Brain microvascular endothelial cell (primary cell): ENCODE results near the gene MACROD1.
"Not testable (repeated sequence)": the region's sequence is repeated elsewhere in the genome, so short reads cannot be mapped to it uniquely, and the experiment has no call there.

Experiments
- DNase-seq: peaks from one replicate; pipeline ENCODE4 v3.0.0-alpha.2; 2020
- H3K27ac ChIP-seq: fragments of 250-450 bp; sonication (Bioruptor Pico); 2 replicates; pipeline ENCODE4 v1.5.1; 2020; ENCODE audit warnings: mild to moderate bottlenecking, moderate library complexity
- H3K27me3 ChIP-seq: fragments of 250-450 bp; sonication (Bioruptor Pico); replicated peaks from 2 replicates; pipeline ENCODE4 v1.5.1; 2020; ENCODE audit warnings: mild to moderate bottlenecking
- H3K36me3 ChIP-seq: fragments of 250-450 bp; sonication (Bioruptor Pico); replicated peaks from 2 replicates; pipeline ENCODE4 v1.5.1; 2020; ENCODE audit warnings: mild to moderate bottlenecking
- H3K4me3 ChIP-seq: 2 replicates; pipeline ENCODE4 v1.5.1; 2011; ENCODE audit warnings: low read depth, mild to moderate bottlenecking, control low read depth, low read length, moderate library complexity
- CTCF ChIP-seq: IDR thresholded peaks from 2 replicates; pipeline ENCODE4 v1.5.1; 2011; ENCODE audit warnings: low read depth, mild to moderate bottlenecking, moderate library complexity, low read length, control low read depth, inconsistent platforms; ENCODE audit errors: missing control alignments
- in situ Hi-C: cut with HindIII; loops from 2 replicates; pipeline ENCODE4 v1.10.0; 2017; ENCODE audit warnings: low sequenced_read_pairs, low pct_ligation_motif_present

The MACROD1 gene

GRCh38 chr11:64173616-64174355 is 7.9 kb upstream of the MACROD1 start:
- peak; percentile 42 for DNase-seq
- in situ Hi-C loops, result loop anchor here (25.0 kb wide), 1 partner anchor 336 kb away; the partner anchor contains the start of gene MARK2
- Histone ChIP-seq H3K27ac (no peak overlapping the region), H3K27me3 (no peaks in the 10 kb centered on the region), H3K36me3 (no peaks in the 10 kb centered on the region), H3K4me3 (no peak overlapping the region)
- no peak for TF ChIP-seq CTCF

GRCh38 chr11:64170419-64170818 is 4.5 kb upstream of the MACROD1 start:
- no peak for TF ChIP-seq CTCF
- DNase-seq, result no peak
- Histone ChIP-seq H3K4me3 (no peak overlapping the region), H3K27me3 (no peaks in the 10 kb centered on the region), H3K27ac (no peak overlapping the region), H3K36me3 (no peaks in the 10 kb centered on the region)
- in situ Hi-C loops, result loop anchor here (25.0 kb wide), 1 partner anchor 333 kb away; the partner anchor contains the start of gene MARK2

GRCh38 chr11:64165481-64165841 is 452 bp downstream of the MACROD1 start:
- Histone ChIP-seq H3K27me3 (no peaks in the 10 kb centered on the region), H3K4me3 (peak overlapping the region; percentile 63), H3K27ac (no peak overlapping the region), H3K36me3 (no peaks in the 10 kb centered on the region)
- no peak for DNase-seq
- in situ Hi-C loops, result loop anchor here (25.0 kb wide), 1 partner anchor 328 kb away; the partner anchor contains the start of gene MARK2
- no peak for TF ChIP-seq CTCF

- Histone ChIP-seq H3K4me3 (peak overlapping the region; percentile 63), H3K27me3 (no peaks in the 10 kb centered on the region), H3K36me3 (no peaks in the 10 kb centered on the region), H3K27ac (no peak overlapping the region)
- no peak for DNase-seq
- TF ChIP-seq CTCF, result no peak
- in situ Hi-C loops, result loop anchor here (25.0 kb wide), 1 partner anchor 327 kb away; the partner anchor contains the start of gene MARK2
Measured at GRCh38 chr11:64164392-64165312, 1.3 kb downstream of the MACROD1 start.

- DNase-seq, result no peak
- in situ Hi-C loops, result loop anchor here (25.0 kb wide), 1 partner anchor 327 kb away; the partner anchor contains the start of gene MARK2
- Histone ChIP-seq H3K36me3 (no peaks in the 10 kb centered on the region), H3K27me3 (no peaks in the 10 kb centered on the region), H3K4me3 (no peak overlapping the region), H3K27ac (no peak overlapping the region)
- no peak for TF ChIP-seq CTCF
Measured at GRCh38 chr11:64163951-64164350, 2.0 kb downstream of the MACROD1 start.

GRCh38 chr11:64162769-64163168 is 3.1 kb downstream of the MACROD1 start:
- H3K4me3 ChIP-seq, H3K36me3 ChIP-seq, H3K27ac ChIP-seq, H3K27me3 ChIP-seq, DNase-seq: not testable (repeated sequence)
- in situ Hi-C loops, result loop anchor here (25.0 kb wide), 1 partner anchor 325 kb away; the partner anchor contains the start of gene MARK2
